ENCODE measurements around the gene HTD2.

DNA sequence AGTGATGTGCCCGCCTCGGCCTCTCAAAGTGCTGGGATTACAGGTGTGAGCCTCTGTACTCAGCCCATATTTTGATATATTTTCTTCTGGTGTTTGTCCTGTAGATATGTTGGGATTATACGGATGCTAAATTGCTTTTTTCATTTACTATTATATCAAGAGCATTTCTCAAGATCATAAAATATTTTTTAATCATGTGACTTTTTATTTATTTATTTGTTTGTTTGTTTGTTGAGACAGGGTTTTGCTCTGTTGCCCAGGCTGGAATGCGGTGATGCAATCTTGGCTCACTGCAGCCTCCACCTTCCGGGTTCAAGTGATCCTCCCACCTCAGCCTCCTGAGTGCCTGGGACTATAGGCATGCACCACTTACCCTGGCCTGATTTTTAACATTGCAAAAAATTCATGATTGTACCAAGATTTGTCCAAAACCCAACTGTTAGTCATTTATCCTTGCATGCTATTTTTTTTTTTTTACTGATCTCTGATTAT lies 23.6 kb downstream of the HTD2 start:
- TF ChIP-seq POLR2A (conservative IDR thresholded peaks at IDR 0.05) (no peak), SETDB1 (IDR thresholded peaks at IDR 0.05; ENCODE audit: low read length) (no peak), PURB (CRISPR knock-in tag; IDR thresholded peaks at IDR 0.05; ENCODE audit: low read depth) (no peak), CBX1 (IDR thresholded peaks at IDR 0.05; ENCODE audit: low read depth) (no peak), ZNF274 (IDR thresholded peaks at IDR 0.05; ENCODE audit: borderline replicate concordance, low read depth, low read length) (no peak)
- TF ChIP-seq, protein P1, sequence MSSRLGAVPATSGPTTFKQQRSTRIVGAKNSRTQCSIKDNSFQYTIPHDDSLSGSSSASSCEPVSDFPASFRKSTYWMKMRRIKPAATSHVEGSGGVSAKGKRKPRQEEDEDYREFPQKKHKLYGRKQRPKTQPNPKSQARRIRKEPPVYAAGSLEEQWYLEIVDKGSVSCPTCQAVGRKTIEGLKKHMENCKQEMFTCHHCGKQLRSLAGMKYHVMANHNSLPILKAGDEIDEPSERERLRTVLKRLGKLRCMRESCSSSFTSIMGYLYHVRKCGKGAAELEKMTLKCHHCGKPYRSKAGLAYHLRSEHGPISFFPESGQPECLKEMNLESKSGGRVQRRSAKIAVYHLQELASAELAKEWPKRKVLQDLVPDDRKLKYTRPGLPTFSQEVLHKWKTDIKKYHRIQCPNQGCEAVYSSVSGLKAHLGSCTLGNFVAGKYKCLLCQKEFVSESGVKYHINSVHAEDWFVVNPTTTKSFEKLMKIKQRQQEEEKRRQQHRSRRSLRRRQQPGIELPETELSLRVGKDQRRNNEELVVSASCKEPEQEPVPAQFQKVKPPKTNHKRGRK (tag; IDR thresholded peaks at IDR 0.05): no peak

Measured in K562 (cell line).